Colonic mucosa (tissue), 4 donors: Measurements from ENCODE around the gene PBX1. TPM values are rescaled to one million over a fixed set of nuclear protein-coding genes. Genes with fewer than 3 reads are reported as not detected.

Source experiments
- DNase-seq: peaks from one replicate; pipeline ENCODE4 v3.0.0-alpha.2; 2020
- H3K27ac ChIP-seq: fragments of 200-600 bp; one replicate; pipeline ENCODE4 v1.8.0; 2021
- H3K27me3 ChIP-seq: fragments of 200-600 bp; one replicate; pipeline ENCODE4 v1.8.0; 2021
- H3K36me3 ChIP-seq: fragments of 200-600 bp; one replicate; pipeline ENCODE4 v1.8.0; 2021
- H3K4me1 ChIP-seq: fragments of 200-600 bp; one replicate; pipeline ENCODE4 v1.8.0; 2021; ENCODE audit warnings: mild to moderate bottlenecking
- H3K4me3 ChIP-seq: fragments of 200-600 bp; one replicate; pipeline ENCODE4 v1.8.0; 2021
- H3K9ac ChIP-seq, 2 donors: one replicate each; pipeline ENCODE4 v1.7.0; 2013; ENCODE audit warnings: control low read depth in 2 of 2, low read depth in 2 of 2, low read length in 2 of 2
- H3K9me3 ChIP-seq: fragments of 200-600 bp; one replicate; pipeline ENCODE4 v1.8.0; 2021
- intact Hi-C: fragments of 100-400 bp; cut with DNase I; formaldehyde crosslinking; loops from one replicate; pipeline ENCODE4 v1.14.1; 2022
- total RNA-seq, 2 donors: library from RNA; stranded (reverse); fragmentation: NEBNext Ultra II Directional in 1 of 2; extraction: Animal tissue kit (Norgen Biotek cat#: 25700) in 1 of 2; gene quantifications; one replicate each; pipeline ENCODE4 v1.2.1, GENCODE V29; 2021
- TF ChIP-seq, protein P1 (sequence below): fragments of 200-600 bp; IDR thresholded peaks from one replicate; pipeline ENCODE4 v1.8.0; 2022; ENCODE audit warnings: antibody characterized with exemption, mild to moderate bottlenecking
- donor health status: healthy.
- donor health status: DM: no; HTN: no; CAD: no.
- donor health status: DM: no; HTN: no; CAD: no.

PBX1 gene
- total RNA-seq, 2 donors from 2014 or later, result 27.2 to 53.7 TPM

GRCh38 chr1:164706606-164706987, 147.6 kb downstream of the PBX1 start:
- no peaks in the 10 kb centered on the region for H3K9me3 ChIP-seq
- no peaks in the 10 kb centered on the region for H3K36me3 ChIP-seq
- no peaks in the 10 kb centered on the region for H3K27me3 ChIP-seq
- TF ChIP-seq, protein P1, sequence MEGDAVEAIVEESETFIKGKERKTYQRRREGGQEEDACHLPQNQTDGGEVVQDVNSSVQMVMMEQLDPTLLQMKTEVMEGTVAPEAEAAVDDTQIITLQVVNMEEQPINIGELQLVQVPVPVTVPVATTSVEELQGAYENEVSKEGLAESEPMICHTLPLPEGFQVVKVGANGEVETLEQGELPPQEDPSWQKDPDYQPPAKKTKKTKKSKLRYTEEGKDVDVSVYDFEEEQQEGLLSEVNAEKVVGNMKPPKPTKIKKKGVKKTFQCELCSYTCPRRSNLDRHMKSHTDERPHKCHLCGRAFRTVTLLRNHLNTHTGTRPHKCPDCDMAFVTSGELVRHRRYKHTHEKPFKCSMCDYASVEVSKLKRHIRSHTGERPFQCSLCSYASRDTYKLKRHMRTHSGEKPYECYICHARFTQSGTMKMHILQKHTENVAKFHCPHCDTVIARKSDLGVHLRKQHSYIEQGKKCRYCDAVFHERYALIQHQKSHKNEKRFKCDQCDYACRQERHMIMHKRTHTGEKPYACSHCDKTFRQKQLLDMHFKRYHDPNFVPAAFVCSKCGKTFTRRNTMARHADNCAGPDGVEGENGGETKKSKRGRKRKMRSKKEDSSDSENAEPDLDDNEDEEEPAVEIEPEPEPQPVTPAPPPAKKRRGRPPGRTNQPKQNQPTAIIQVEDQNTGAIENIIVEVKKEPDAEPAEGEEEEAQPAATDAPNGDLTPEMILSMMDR, result no peak
- peak overlapping the region; percentile 78 for H3K27ac ChIP-seq
- peak overlapping the region in 1 of 2 donors; percentile 27 for H3K9ac ChIP-seq
- H3K4me3 ChIP-seq, result no peak overlapping the region
- intact Hi-C loops, result no loop called here
- peaks cover 19% of the 10 kb centered on the region for H3K4me1 ChIP-seq
- DNase-seq, result peak; percentile 34

- Histone ChIP-seq H3K9ac (peak overlapping the region in 1 of 2 donors; percentile 27), H3K4me1 (peaks cover 19% of the 10 kb centered on the region), H3K9me3 (no peaks in the 10 kb centered on the region), H3K4me3 (no peak overlapping the region), H3K27ac (peak overlapping the region; percentile 78), H3K36me3 (no peaks in the 10 kb centered on the region), H3K27me3 (no peaks in the 10 kb centered on the region)
- TF ChIP-seq, protein P1, result no peak
- DNase-seq, result no peak
- intact Hi-C loops, result no loop called here
Measured at GRCh38 chr1:164707868-164708331, 148.9 kb downstream of the PBX1 start.

- H3K4me3 ChIP-seq, result no peak overlapping the region
- H3K36me3 ChIP-seq, result no peaks in the 10 kb centered on the region
- intact Hi-C loops, result no loop called here
- no peak for DNase-seq
- peaks cover 19% of the 10 kb centered on the region for H3K4me1 ChIP-seq
- H3K27me3 ChIP-seq, result no peaks in the 10 kb centered on the region
- H3K27ac ChIP-seq, result peak overlapping the region; percentile 20
- H3K9me3 ChIP-seq, result no peaks in the 10 kb centered on the region
- H3K9ac ChIP-seq, result no peak overlapping the region
- TF ChIP-seq, protein P1, result no peak
Measured at GRCh38 chr1:164708596-164708995, 149.6 kb downstream of the PBX1 start.

DNA sequence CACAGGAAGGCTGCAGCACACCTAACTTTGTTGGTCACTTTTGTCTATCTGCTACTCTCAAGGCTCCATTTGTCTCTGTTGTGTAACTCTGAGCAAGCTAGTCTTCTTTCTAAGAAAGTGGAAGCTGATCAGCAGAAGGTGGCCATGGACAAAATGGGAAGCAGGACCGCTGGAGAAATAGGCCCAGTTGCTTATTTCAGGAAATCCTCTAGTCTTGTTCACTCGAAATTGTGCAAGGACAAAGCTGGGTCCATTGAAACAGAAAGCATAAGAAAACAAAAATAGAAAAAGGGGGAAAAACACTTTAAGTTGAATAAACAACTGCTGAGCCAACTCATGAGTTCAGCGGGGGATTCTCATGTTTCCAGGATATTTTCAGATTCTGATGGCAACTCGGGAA, 150.1 kb downstream of the PBX1 start:
- Histone ChIP-seq H3K4me1 (peaks cover 19% of the 10 kb centered on the region), H3K9ac (no peak overlapping the region), H3K4me3 (no peak overlapping the region), H3K36me3 (no peaks in the 10 kb centered on the region), H3K9me3 (no peaks in the 10 kb centered on the region), H3K27me3 (no peaks in the 10 kb centered on the region), H3K27ac (peak overlapping the region; percentile 20)
- no peak for DNase-seq
- TF ChIP-seq, protein P1, result no peak
- intact Hi-C loops, result no loop called here

- no peak for DNase-seq
- no peak overlapping the region for H3K9ac ChIP-seq
- H3K27ac ChIP-seq, result no peak overlapping the region
- intact Hi-C loops, result no loop called here
- TF ChIP-seq, protein P1, result no peak
- H3K27me3 ChIP-seq, result no peaks in the 10 kb centered on the region
- no peak overlapping the region for H3K4me3 ChIP-seq
- H3K4me1 ChIP-seq, result peaks cover 19% of the 10 kb centered on the region
- no peaks in the 10 kb centered on the region for H3K36me3 ChIP-seq
- no peaks in the 10 kb centered on the region for H3K9me3 ChIP-seq
Measured at GRCh38 chr1:164709541-164710278, 150.7 kb downstream of the PBX1 start.
